Keratinocyte (primary cell): ENCODE measurements around the gene IGBP1. TPM values are rescaled to one million over a fixed set of nuclear protein-coding genes. Genes with fewer than 3 reads are reported as not detected.

ENCODE experiments used
- DNase-seq: peaks from one replicate; pipeline ENCODE4 v3.0.0-alpha.2; 2011; ENCODE audit warnings: low read depth, missing footprints, low spot score
- FAIRE-seq: peaks from 2 replicates; lab custom pipeline; 2011; peaks lifted over from hg19 to GRCh38; lab: Jason Lieb, UNC
- H2AFZ ChIP-seq: 2 replicates; pipeline ENCODE4 v1.6.0; 2012; ENCODE audit warnings: low read length, control low read depth, inconsistent platforms; ENCODE audit not compliant: control insufficient read depth
- H3K27ac ChIP-seq: 2 replicates; pipeline ENCODE4 v1.5.1; 2011; ENCODE audit warnings: low read length; ENCODE audit not compliant: control insufficient read depth, insufficient read depth
- H3K27me3 ChIP-seq: 3 replicates; pipeline ENCODE4 v1.6.0; 2011; ENCODE audit warnings: low read length; ENCODE audit not compliant: control insufficient read depth, insufficient read depth; ENCODE audit errors: extremely low read depth
- H3K36me3 ChIP-seq, 2 experiments: 2 replicates in 1 of 2; 3 replicates in 1 of 2; pipeline ENCODE4 v1.5.1; 2011; ENCODE audit warnings: low read length in 2 of 2, mild to moderate bottlenecking in 1 of 2; ENCODE audit not compliant: control insufficient read depth in 2 of 2, insufficient read depth in 2 of 2; ENCODE audit errors: extremely low read depth in 1 of 2
- H3K4me1 ChIP-seq: 3 replicates; pipeline ENCODE4 v1.5.1; 2011; ENCODE audit warnings: low read length; ENCODE audit not compliant: control insufficient read depth, insufficient read depth; ENCODE audit errors: extremely low read depth
- H3K4me2 ChIP-seq: 3 replicates; pipeline ENCODE4 v1.6.0; 2011; ENCODE audit warnings: low read depth, low read length; ENCODE audit not compliant: control insufficient read depth, insufficient read depth; ENCODE audit errors: extremely low read depth
- H3K4me3 ChIP-seq, 3 experiments: fragments of 200-600 bp in 1 of 3; sonication (generic) in 1 of 3; 2 replicates in 2 of 3; 3 replicates in 1 of 3; pipeline ENCODE4 v1.5.1; 2011 to 2016; ENCODE audit warnings: low read length in 3 of 3, mild to moderate bottlenecking in 3 of 3, control low read depth in 2 of 3, inconsistent platforms in 1 of 3, low read depth in 1 of 3, mixed read lengths in 1 of 3, mixed run types in 1 of 3, moderate library complexity in 1 of 3; ENCODE audit not compliant: control insufficient read depth in 2 of 3, insufficient read depth in 2 of 3; ENCODE audit errors: extremely low read depth in 1 of 3
- H3K79me2 ChIP-seq: 2 replicates; pipeline ENCODE4 v1.6.0; 2012; ENCODE audit warnings: low read length; ENCODE audit not compliant: control insufficient read depth, insufficient read depth
- H3K9ac ChIP-seq: 3 replicates; pipeline ENCODE4 v1.6.0; 2011; ENCODE audit warnings: low read length; ENCODE audit not compliant: control insufficient read depth, insufficient read depth; ENCODE audit errors: extremely low read depth
- H3K9me1 ChIP-seq: 3 replicates; pipeline ENCODE4 v1.6.0; 2011; ENCODE audit warnings: low read length; ENCODE audit not compliant: control insufficient read depth, insufficient read depth; ENCODE audit errors: extremely low read depth
- H3K9me3 ChIP-seq: 2 replicates; pipeline ENCODE4 v1.5.1; 2012; ENCODE audit warnings: low read depth, low read length; ENCODE audit not compliant: control insufficient read depth
- H4K20me1 ChIP-seq: 3 replicates; pipeline ENCODE4 v1.6.0; 2011; ENCODE audit warnings: low read length; ENCODE audit not compliant: control insufficient read depth, insufficient read depth; ENCODE audit errors: extremely low read depth
- EZH2 ChIP-seq: IDR thresholded peaks from one replicate; pipeline ENCODE4 v1.6.1; 2012; ENCODE audit warnings: inconsistent platforms, mild to moderate bottlenecking, low read length, moderate library complexity
- dilution Hi-C: fragments of 300-500 bp; cut with MboI; formaldehyde crosslinking; loops from one replicate; pipeline ENCODE4 v1.7.0; 2020; ENCODE audit warnings: low sequenced_read_pairs; ENCODE audit not compliant: extremely low pct_ligation_motif_present
- polyA plus RNA-seq, 5 experiments: library from polyadenylated mRNA; depleted of rRNA in 3 of 5; stranded (reverse) in 3 of 5; stranded (forward) in 1 of 5; unstranded in 1 of 5; fragments of >200 nt; gene quantifications; 1 replicate in 1 of 5; 2 replicates in 3 of 5; 3 replicates in 1 of 5; pipeline versions ENCODE4 v1.2.1 to v1.2.3, GENCODE V29; 2011 to 2012; ENCODE audit warnings: missing spikeins in 2 of 5, low read depth in 1 of 5, low replicate concordance in 1 of 5
- TF ChIP-seq, protein P1 (sequence below), 3 experiments: IDR thresholded peaks in 1 of 3; conservative IDR thresholded peaks in 1 of 3; optimal IDR thresholded peaks in 1 of 3; 2 replicates in 2 of 3; 3 replicates in 1 of 3; pipeline versions ENCODE3 to v1.5.1; 2011; ENCODE audit warnings: low read length in 3 of 3, mild to moderate bottlenecking in 3 of 3, moderate library complexity in 2 of 3, control low read depth in 1 of 3, inconsistent platforms in 1 of 3; ENCODE audit not compliant: insufficient read depth in 2 of 3; ENCODE audit errors: extremely low read depth in 1 of 3

IGBP1 gene
- polyA plus RNA-seq, 1 donor (not counting 4 experiments of a cell fraction or from before 2014, with no cell fraction given), result 65.5 TPM

DNA sequence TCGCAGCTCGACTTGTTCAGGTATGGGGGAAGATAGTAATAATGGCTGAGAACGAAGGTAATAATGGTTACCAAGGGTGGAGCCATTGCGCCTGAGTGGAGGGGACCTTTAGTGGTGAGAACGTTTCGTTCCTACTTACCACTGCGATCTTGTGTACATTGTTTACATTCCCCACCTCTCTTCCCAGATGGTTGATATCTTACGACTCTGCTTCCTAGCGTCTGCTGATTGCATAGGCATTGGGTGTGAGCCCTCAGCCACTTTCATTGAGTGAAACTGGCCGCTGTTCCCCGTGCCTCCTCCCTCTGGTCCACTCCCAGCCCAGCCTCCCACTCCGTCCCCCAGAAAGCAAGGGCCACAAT, 850 bp downstream of the IGBP1 start:
- no peak for FAIRE-seq
- peak overlapping the region; percentile 64 to 91 (median 79) for H3K4me3 ChIP-seq
- H3K9me1 ChIP-seq, result no peaks in the 10 kb centered on the region
- H3K36me3 ChIP-seq, result no peaks in the 10 kb centered on the region
- TF ChIP-seq, protein P1, sequence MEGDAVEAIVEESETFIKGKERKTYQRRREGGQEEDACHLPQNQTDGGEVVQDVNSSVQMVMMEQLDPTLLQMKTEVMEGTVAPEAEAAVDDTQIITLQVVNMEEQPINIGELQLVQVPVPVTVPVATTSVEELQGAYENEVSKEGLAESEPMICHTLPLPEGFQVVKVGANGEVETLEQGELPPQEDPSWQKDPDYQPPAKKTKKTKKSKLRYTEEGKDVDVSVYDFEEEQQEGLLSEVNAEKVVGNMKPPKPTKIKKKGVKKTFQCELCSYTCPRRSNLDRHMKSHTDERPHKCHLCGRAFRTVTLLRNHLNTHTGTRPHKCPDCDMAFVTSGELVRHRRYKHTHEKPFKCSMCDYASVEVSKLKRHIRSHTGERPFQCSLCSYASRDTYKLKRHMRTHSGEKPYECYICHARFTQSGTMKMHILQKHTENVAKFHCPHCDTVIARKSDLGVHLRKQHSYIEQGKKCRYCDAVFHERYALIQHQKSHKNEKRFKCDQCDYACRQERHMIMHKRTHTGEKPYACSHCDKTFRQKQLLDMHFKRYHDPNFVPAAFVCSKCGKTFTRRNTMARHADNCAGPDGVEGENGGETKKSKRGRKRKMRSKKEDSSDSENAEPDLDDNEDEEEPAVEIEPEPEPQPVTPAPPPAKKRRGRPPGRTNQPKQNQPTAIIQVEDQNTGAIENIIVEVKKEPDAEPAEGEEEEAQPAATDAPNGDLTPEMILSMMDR (optimal IDR thresholded peaks at IDR 0.05 in 1 of 3, IDR thresholded peaks at IDR 0.05 in 1 of 3, conservative IDR thresholded peaks at IDR 0.05 in 1 of 3; ENCODE audit: extremely low read depth in 1 of 3, insufficient read depth in 2 of 3, low read length in 3 of 3), result no peak
- no peak for TF ChIP-seq EZH2
- H3K4me2 ChIP-seq, result peak overlapping the region; percentile 78
- peak overlapping the region; percentile 89 for H2AFZ ChIP-seq
- H3K9ac ChIP-seq, result peak overlapping the region; percentile 93
- dilution Hi-C loops, result no loop called here
- H3K4me1 ChIP-seq, result peaks cover 10% of the 10 kb centered on the region
- H3K79me2 ChIP-seq, result peaks cover 18% of the 10 kb centered on the region
- no peaks in the 10 kb centered on the region for H3K27me3 ChIP-seq
- no peak for DNase-seq
- H3K27ac ChIP-seq, result peak overlapping the region; percentile 91
- no peaks in the 10 kb centered on the region for H3K9me3 ChIP-seq
- H4K20me1 ChIP-seq, result no peaks in the 10 kb centered on the region

DNA sequence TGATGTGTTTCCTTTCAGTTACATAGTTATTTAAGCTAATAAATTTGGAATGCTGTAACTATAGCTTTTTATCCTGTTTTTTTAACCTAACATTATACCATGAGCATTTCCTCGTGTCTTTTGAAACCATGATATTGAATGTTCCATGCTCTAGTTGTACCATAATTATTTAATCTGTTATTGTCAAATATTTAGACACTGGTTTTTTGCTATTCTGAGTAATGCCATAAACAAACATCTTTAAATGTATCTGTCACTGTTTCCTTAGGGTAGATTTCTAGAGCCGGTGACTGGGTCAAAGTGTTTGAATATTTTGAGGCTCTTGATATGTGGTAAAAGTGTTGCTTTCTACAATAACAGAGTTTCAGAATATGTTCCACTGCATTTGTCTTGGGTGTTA, 5.4 kb downstream of the IGBP1 start:
- H3K27me3 ChIP-seq, result no peaks in the 10 kb centered on the region
- no peaks in the 10 kb centered on the region for H3K9me1 ChIP-seq
- TF ChIP-seq, protein P1 (optimal IDR thresholded peaks at IDR 0.05 in 1 of 3, IDR thresholded peaks at IDR 0.05 in 1 of 3, conservative IDR thresholded peaks at IDR 0.05 in 1 of 3; ENCODE audit: extremely low read depth in 1 of 3, insufficient read depth in 2 of 3, low read length in 3 of 3), result no peak
- no peak for TF ChIP-seq EZH2
- no peak overlapping the region for H3K9ac ChIP-seq
- peaks cover 18% of the 10 kb centered on the region for H3K79me2 ChIP-seq
- FAIRE-seq (no peak), DNase-seq (no peak)
- H3K9me3 ChIP-seq, result no peaks in the 10 kb centered on the region
- peaks cover 6% of the 10 kb centered on the region for H3K4me1 ChIP-seq
- H3K36me3 ChIP-seq, result no peaks in the 10 kb centered on the region
- no peaks in the 10 kb centered on the region for H4K20me1 ChIP-seq
- no peak overlapping the region for H3K4me2 ChIP-seq
- H2AFZ ChIP-seq, result no peak overlapping the region
- H3K4me3 ChIP-seq, result no peak overlapping the region
- dilution Hi-C loops, result no loop called here
- H3K27ac ChIP-seq, result no peak overlapping the region
